SK-N-SH (cell line): Measurements from ENCODE around the gene FCAMR. TPM values are rescaled to one million over a fixed set of nuclear protein-coding genes. Genes with fewer than 3 reads are reported as not detected.

Experiments used
- CTCF ChIA-PET: fragments of 300-600, 350-600 bp; formaldehyde crosslinking; extraction: SDS; loops from one replicate; lab custom pipeline; 2021; lab: Yijun Ruan, JAX
- POLR2A ChIA-PET: fragments of 350-600 bp; sonication (Branson Sonifier 250); formaldehyde crosslinking; extraction: SDS; loops from one replicate; lab custom pipeline; 2020; ENCODE audit warnings: antibody characterized with exemption, inconsistent platforms; lab: Yijun Ruan, JAX
- DNase-seq: peaks from one replicate; pipeline ENCODE4 v3.0.0; 2012
- H2AFZ ChIP-seq: fragments of 200-600 bp; sonication (generic); 2 replicates; pipeline ENCODE4 v1.8.1; 2016; ENCODE audit warnings: antibody characterized with exemption, mild to moderate bottlenecking, low read depth
- H3F3A ChIP-seq: fragments of 200-600 bp; sonication (generic); replicated peaks from 2 replicates; pipeline ENCODE3; 2016; ENCODE audit warnings: antibody characterized with exemption, mild to moderate bottlenecking; ENCODE audit not compliant: insufficient read depth
- H3K27ac ChIP-seq, 2 experiments: fragments of 200-500 bp in 1 of 2; fragments of 200-600 bp in 1 of 2; sonication (Bioruptor generic) in 1 of 2; sonication (generic), shearing (Covaris generic) in 1 of 2; 2 replicates each; pipeline versions ENCODE4 v1.5.1 to v1.6.1; 2014 to 2016; ENCODE audit warnings: low read depth in 2 of 2, inconsistent platforms in 1 of 2, low read length in 1 of 2, mild to moderate bottlenecking in 1 of 2, mixed read lengths in 1 of 2
- H3K27me3 ChIP-seq: fragments of 200-600 bp; sonication (generic), shearing (Covaris generic); 2 replicates; pipeline ENCODE4 v1.6.1; 2016; ENCODE audit warnings: mixed run types; ENCODE audit not compliant: insufficient read depth
- H3K36me3 ChIP-seq, 2 experiments: fragments of 200-500 bp in 1 of 2; fragments of 200-600 bp in 1 of 2; sonication (Bioruptor generic) in 1 of 2; sonication (generic) in 1 of 2; replicated peaks in 1 of 2; 2 replicates each; pipeline versions ENCODE3 to v1.5.1; 2014 to 2016; ENCODE audit warnings: low read length in 1 of 2, mild to moderate bottlenecking in 1 of 2; ENCODE audit not compliant: insufficient read depth in 2 of 2, control insufficient read depth in 1 of 2
- H3K4me1 ChIP-seq, 2 experiments: fragments of 200-500 bp in 1 of 2; fragments of 200-600 bp in 1 of 2; sonication (Bioruptor generic) in 1 of 2; sonication (generic), shearing (Covaris generic) in 1 of 2; 2 replicates each; pipeline versions ENCODE4 v1.5.1 to v1.6.1; 2014 to 2016; ENCODE audit warnings: low read depth in 1 of 2, low read length in 1 of 2, mixed run types in 1 of 2; ENCODE audit not compliant: insufficient read depth in 2 of 2, control insufficient read depth in 1 of 2
- H3K4me2 ChIP-seq: fragments of 200-600 bp; sonication (generic), shearing (Covaris generic); 2 replicates; pipeline ENCODE4 v1.6.1; 2017; ENCODE audit warnings: mixed run types
- H3K4me3 ChIP-seq, 2 experiments: fragments of 200-500 bp in 1 of 2; fragments of 200-600 bp in 1 of 2; sonication (Bioruptor generic) in 1 of 2; sonication (generic), shearing (Covaris generic) in 1 of 2; 2 replicates each; pipeline versions ENCODE4 v1.5.1 to v1.8.1; 2014 to 2016; ENCODE audit warnings: low read depth in 2 of 2, inconsistent platforms in 1 of 2, low read length in 1 of 2, mild to moderate bottlenecking in 1 of 2, mixed read lengths in 1 of 2, moderate library complexity in 1 of 2
- H3K79me2 ChIP-seq: fragments of 200-600 bp; sonication (generic); 2 replicates; pipeline ENCODE4 v1.8.1; 2017; ENCODE audit warnings: mild to moderate bottlenecking; ENCODE audit not compliant: insufficient read depth
- H3K9ac ChIP-seq: fragments of 200-600 bp; sonication (generic); 2 replicates; pipeline ENCODE4 v1.6.1; 2017; ENCODE audit warnings: mixed run types
- H3K9me2 ChIP-seq: fragments of 200-600 bp; sonication (generic); 2 replicates; pipeline ENCODE4 v1.6.1; 2017; ENCODE audit warnings: mixed run types
- H3K9me3 ChIP-seq: fragments of 200-600 bp; sonication (generic); 2 replicates; pipeline ENCODE4 v1.6.1; 2017; ENCODE audit warnings: mixed run types, mild to moderate bottlenecking, moderate library complexity
- H4K20me1 ChIP-seq: fragments of 200-600 bp; sonication (generic); 2 replicates; pipeline ENCODE4 v1.6.1; 2017; ENCODE audit warnings: mild to moderate bottlenecking, mixed run types; ENCODE audit not compliant: insufficient read depth
- CHD2 ChIP-seq: fragments of 150-350 bp; IDR thresholded peaks from 2 replicates; pipeline ENCODE4 v1.6.1; 2018; ENCODE audit warnings: low read length; ENCODE audit not compliant: partially characterized antibody
- ELF1 ChIP-seq: IDR thresholded peaks from 2 replicates; pipeline ENCODE4 v1.4.0; 2012
- EZH2phosphoT487 ChIP-seq: fragments of 200-600 bp; sonication (generic); IDR thresholded peaks from 2 replicates; pipeline ENCODE4 v1.6.1; 2017; ENCODE audit warnings: low read depth, mixed run types, mild to moderate bottlenecking, antibody characterized with exemption, moderate library complexity, borderline replicate concordance
- FOSL2 ChIP-seq: IDR thresholded peaks from 2 replicates; pipeline ENCODE4 v1.4.0; 2012; ENCODE audit warnings: low read depth, mild to moderate bottlenecking, moderate library complexity, borderline replicate concordance
- FOXJ3 ChIP-seq: sonication (generic); formaldehyde crosslinking; IDR thresholded peaks from 2 replicates; pipeline ENCODE4 v1.5.1; 2020; ENCODE audit warnings: mild to moderate bottlenecking, missing genetic modification reagents
- FOXM1 ChIP-seq: IDR thresholded peaks from 2 replicates; pipeline ENCODE4 v1.4.0; 2012; ENCODE audit warnings: low read depth, mild to moderate bottlenecking
- GATA2 ChIP-seq: sonication (generic); formaldehyde crosslinking; IDR thresholded peaks from 2 replicates; pipeline ENCODE4 v1.5.0; 2020; ENCODE audit warnings: mild to moderate bottlenecking, missing genetic modification reagents
- JUND ChIP-seq: IDR thresholded peaks from 2 replicates; pipeline ENCODE4 v1.4.0; 2012
- MEF2A ChIP-seq: IDR thresholded peaks from 2 replicates; pipeline ENCODE4 v1.4.0; 2012; ENCODE audit warnings: low read depth, borderline replicate concordance
- NRF1 ChIP-seq: IDR thresholded peaks from 2 replicates; pipeline ENCODE4 v1.6.1; 2012; ENCODE audit warnings: low read depth, mild to moderate bottlenecking, low read length
- RAD21 ChIP-seq: IDR thresholded peaks from 2 replicates; pipeline ENCODE4 v1.6.1; 2012; ENCODE audit warnings: mild to moderate bottlenecking, low read length
- RCOR1 ChIP-seq: fragments of 150-350 bp; IDR thresholded peaks from 2 replicates; pipeline ENCODE4 v1.6.1; 2017; ENCODE audit warnings: antibody characterized with exemption, low read length
- RFX5 ChIP-seq: IDR thresholded peaks from 2 replicates; pipeline ENCODE4 v1.6.1; 2012; ENCODE audit warnings: mild to moderate bottlenecking, improper control_type of control experiment, low read length
- SIN3A ChIP-seq: IDR thresholded peaks from 2 replicates; pipeline ENCODE4 v1.6.1; 2012; ENCODE audit warnings: low read depth, mild to moderate bottlenecking, low read length, moderate library complexity, borderline replicate concordance
- TCF12 ChIP-seq: IDR thresholded peaks from 2 replicates; pipeline ENCODE4 v1.4.0; 2012
- YY1 ChIP-seq: IDR thresholded peaks from 2 replicates; pipeline ENCODE4 v1.4.0; 2012; ENCODE audit warnings: low read depth, mild to moderate bottlenecking
- WGBS: methylation state at CpG from one replicate; pipeline ENCODE4 v1.1.6; 2017; ENCODE audit warnings: low lambda C conversion rate; 5-methylcytosine and 5-hydroxymethylcytosine counted together
- polyA plus RNA-seq, 3 experiments: library from polyadenylated mRNA; depleted of rRNA; stranded (reverse); fragments of >200 nt; gene quantifications; 2 replicates each; pipeline ENCODE4 v1.2.3, GENCODE V29; 2012
- TF ChIP-seq, protein P1 (sequence below): fragments of 150-350 bp; IDR thresholded peaks from 2 replicates; pipeline ENCODE4 v1.6.1; 2017; ENCODE audit warnings: antibody characterized with exemption, low read length, low read depth, borderline replicate concordance
- TF ChIP-seq, protein P2 (sequence below): fragments of 200-600 bp; sonication (generic); IDR thresholded peaks from 2 replicates; pipeline ENCODE4 v1.6.1; 2017; ENCODE audit warnings: antibody characterized with exemption, mild to moderate bottlenecking, moderate library complexity
- TF ChIP-seq, protein P3 (sequence below): IDR thresholded peaks from 2 replicates; pipeline ENCODE4 v1.4.0; 2012; ENCODE audit warnings: low read depth
- TF ChIP-seq, protein P4 (sequence below): IDR thresholded peaks from 2 replicates; pipeline ENCODE4 v1.4.0; 2012; ENCODE audit warnings: low read depth, borderline replicate concordance

Gene FCAMR
- polyA plus RNA-seq, 1 of the 3 experiments (the other 2 are of a cell fraction): not detected

DNA sequence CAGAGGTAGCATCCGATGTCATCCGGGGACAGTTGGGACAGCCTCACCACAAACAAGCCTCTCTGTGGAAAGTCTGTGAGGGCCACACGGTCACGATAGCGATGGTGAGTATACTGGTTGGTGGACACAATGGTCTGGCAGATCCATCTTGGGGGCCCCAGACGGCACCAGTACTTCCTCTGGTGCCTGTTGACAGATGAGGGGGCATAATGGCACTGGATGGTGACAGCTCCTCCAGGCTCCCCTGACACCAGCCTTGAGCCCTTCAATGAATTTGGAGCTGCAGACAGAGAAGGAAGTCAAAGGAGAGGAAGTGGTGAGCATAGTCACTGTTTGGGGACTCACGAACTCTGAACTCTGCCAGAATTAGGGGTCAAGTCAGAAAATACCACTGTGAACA, 8.0 kb downstream of the FCAMR start:
- ChIA-PET CTCF (interaction anchor here (1.3 kb wide), 1 partner anchor 19 kb away, joined by 3 read pairs; no protein-coding TSS in a partner anchor), POLR2A (no interaction called here)
- H3K36me3 ChIP-seq: no peaks in the 10 kb centered on the region
- H3K79me2 ChIP-seq: no peaks in the 10 kb centered on the region
- 47% methylated on average over 7 of the region's 7 CpGs for WGBS
- no peak for TF ChIP-seq TCF12
- TF ChIP-seq, protein P1, sequence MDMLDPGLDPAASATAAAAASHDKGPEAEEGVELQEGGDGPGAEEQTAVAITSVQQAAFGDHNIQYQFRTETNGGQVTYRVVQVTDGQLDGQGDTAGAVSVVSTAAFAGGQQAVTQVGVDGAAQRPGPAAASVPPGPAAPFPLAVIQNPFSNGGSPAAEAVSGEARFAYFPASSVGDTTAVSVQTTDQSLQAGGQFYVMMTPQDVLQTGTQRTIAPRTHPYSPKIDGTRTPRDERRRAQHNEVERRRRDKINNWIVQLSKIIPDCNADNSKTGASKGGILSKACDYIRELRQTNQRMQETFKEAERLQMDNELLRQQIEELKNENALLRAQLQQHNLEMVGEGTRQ: no peak
- TF ChIP-seq GATA2 (CRISPR knock-in tag): no peak
- no peak for TF ChIP-seq FOXM1
- TF ChIP-seq JUND: no peak
- no peak for TF ChIP-seq NRF1
- no peak for TF ChIP-seq EZH2phosphoT487
- TF ChIP-seq MEF2A: no peak
- H3K4me1 ChIP-seq: no peaks in the 10 kb centered on the region
- no peak overlapping the region for H2AFZ ChIP-seq
- H3K9me3 ChIP-seq: no peaks in the 10 kb centered on the region
- no peak overlapping the region for H3K4me2 ChIP-seq
- H3F3A ChIP-seq: no peaks in the 10 kb centered on the region
- no peak overlapping the region for H3K9ac ChIP-seq
- H3K27me3 ChIP-seq: peaks cover 31% of the 10 kb centered on the region; the same call in 1 of the 2 replicates
- no peaks in the 10 kb centered on the region for H4K20me1 ChIP-seq
- no peaks in the 10 kb centered on the region for H3K9me2 ChIP-seq
- DNase-seq: no peak
- no peak overlapping the region for H3K27ac ChIP-seq
- H3K4me3 ChIP-seq: no peak overlapping the region

DNA sequence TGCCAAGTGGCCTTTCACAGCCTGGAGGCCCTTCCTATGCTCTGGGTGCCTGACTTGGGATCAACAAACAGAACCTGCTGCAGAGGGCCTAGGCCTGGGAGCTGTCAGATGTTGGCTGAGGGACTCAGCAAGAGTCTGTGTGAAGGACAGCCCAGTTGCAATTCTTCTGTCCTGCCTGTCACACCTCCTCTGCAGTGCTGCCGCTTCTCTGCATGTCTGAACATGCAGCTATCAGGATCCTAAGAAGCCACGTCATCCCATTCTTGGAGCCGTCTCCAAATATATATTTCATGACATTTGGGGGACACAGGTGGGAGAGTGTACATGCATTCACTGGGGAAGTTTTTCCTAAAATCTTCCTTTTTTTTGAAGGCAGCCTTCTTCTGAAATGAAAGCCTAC, 8.6 kb downstream of the FCAMR start:
- TF ChIP-seq RCOR1: no peak
- no peak for TF ChIP-seq MEF2A
- no peak for TF ChIP-seq RAD21
- no peak for TF ChIP-seq SIN3A
- TF ChIP-seq CHD2: no peak
- no peak for TF ChIP-seq RFX5
- no peak for TF ChIP-seq TCF12
- no peak for TF ChIP-seq FOXJ3 (CRISPR knock-in tag)
- TF ChIP-seq JUND: no peak
- TF ChIP-seq ELF1: no peak
- no peak for TF ChIP-seq FOSL2
- TF ChIP-seq, protein P2, sequence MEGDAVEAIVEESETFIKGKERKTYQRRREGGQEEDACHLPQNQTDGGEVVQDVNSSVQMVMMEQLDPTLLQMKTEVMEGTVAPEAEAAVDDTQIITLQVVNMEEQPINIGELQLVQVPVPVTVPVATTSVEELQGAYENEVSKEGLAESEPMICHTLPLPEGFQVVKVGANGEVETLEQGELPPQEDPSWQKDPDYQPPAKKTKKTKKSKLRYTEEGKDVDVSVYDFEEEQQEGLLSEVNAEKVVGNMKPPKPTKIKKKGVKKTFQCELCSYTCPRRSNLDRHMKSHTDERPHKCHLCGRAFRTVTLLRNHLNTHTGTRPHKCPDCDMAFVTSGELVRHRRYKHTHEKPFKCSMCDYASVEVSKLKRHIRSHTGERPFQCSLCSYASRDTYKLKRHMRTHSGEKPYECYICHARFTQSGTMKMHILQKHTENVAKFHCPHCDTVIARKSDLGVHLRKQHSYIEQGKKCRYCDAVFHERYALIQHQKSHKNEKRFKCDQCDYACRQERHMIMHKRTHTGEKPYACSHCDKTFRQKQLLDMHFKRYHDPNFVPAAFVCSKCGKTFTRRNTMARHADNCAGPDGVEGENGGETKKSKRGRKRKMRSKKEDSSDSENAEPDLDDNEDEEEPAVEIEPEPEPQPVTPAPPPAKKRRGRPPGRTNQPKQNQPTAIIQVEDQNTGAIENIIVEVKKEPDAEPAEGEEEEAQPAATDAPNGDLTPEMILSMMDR: no peak
- TF ChIP-seq, protein P3, sequence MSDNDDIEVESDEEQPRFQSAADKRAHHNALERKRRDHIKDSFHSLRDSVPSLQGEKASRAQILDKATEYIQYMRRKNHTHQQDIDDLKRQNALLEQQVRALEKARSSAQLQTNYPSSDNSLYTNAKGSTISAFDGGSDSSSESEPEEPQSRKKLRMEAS: no peak
- TF ChIP-seq NRF1: no peak
- TF ChIP-seq GATA2 (CRISPR knock-in tag): no peak
- TF ChIP-seq, protein P1: no peak
- TF ChIP-seq, protein P4, sequence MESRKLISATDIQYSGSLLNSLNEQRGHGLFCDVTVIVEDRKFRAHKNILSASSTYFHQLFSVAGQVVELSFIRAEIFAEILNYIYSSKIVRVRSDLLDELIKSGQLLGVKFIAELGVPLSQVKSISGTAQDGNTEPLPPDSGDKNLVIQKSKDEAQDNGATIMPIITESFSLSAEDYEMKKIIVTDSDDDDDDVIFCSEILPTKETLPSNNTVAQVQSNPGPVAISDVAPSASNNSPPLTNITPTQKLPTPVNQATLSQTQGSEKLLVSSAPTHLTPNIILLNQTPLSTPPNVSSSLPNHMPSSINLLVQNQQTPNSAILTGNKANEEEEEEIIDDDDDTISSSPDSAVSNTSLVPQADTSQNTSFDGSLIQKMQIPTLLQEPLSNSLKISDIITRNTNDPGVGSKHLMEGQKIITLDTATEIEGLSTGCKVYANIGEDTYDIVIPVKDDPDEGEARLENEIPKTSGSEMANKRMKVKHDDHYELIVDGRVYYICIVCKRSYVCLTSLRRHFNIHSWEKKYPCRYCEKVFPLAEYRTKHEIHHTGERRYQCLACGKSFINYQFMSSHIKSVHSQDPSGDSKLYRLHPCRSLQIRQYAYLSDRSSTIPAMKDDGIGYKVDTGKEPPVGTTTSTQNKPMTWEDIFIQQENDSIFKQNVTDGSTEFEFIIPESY: no peak
- no peak for TF ChIP-seq YY1
- ChIA-PET CTCF (no interaction called here), POLR2A (no interaction called here)
- no peaks in the 10 kb centered on the region for H3K4me1 ChIP-seq
- no peak overlapping the region for H3K9ac ChIP-seq
- H3K36me3 ChIP-seq: no peaks in the 10 kb centered on the region
- no peaks in the 10 kb centered on the region for H3K9me3 ChIP-seq
- 32% methylated on average over 2 of the region's 3 CpGs for WGBS
- H3K27ac ChIP-seq: no peak overlapping the region
- H4K20me1 ChIP-seq: no peaks in the 10 kb centered on the region
- no peak overlapping the region for H2AFZ ChIP-seq
- no peaks in the 10 kb centered on the region for H3K9me2 ChIP-seq
- no peak overlapping the region for H3K4me2 ChIP-seq
- peaks cover 25% of the 10 kb centered on the region; the same call in 1 of the 2 replicates for H3K27me3 ChIP-seq
- H3F3A ChIP-seq: no peaks in the 10 kb centered on the region
- no peaks in the 10 kb centered on the region for H3K79me2 ChIP-seq
- no peak for DNase-seq
- H3K4me3 ChIP-seq: no peak overlapping the region
